ENCODE data around the gene TNFRSF14. TPM values are rescaled to one million over a fixed set of nuclear protein-coding genes. Genes with fewer than 3 reads are reported as not detected.

Gene TNFRSF14
- total and polyA plus RNA-seq, 9 of the 15 experiments (the other 6 are each of a cell fraction or from before 2014, with no cell fraction given) = 0.11 to 2.3 (median 0.68) TPM; not detected in 2

- TF ChIP-seq, protein P1, sequence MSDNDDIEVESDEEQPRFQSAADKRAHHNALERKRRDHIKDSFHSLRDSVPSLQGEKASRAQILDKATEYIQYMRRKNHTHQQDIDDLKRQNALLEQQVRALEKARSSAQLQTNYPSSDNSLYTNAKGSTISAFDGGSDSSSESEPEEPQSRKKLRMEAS (CRISPR knock-in tag; IDR thresholded peaks at IDR 0.05) = no peak
- TF ChIP-seq MYC (IDR thresholded peaks at IDR 0.05; ENCODE audit: low read depth, low read length) (0 out of 2 replicates have a peak, but pooled peaks have one; percentile 27), MYC (CRISPR knock-in tag; IDR thresholded peaks at IDR 0.05; ENCODE audit: borderline replicate concordance, low read depth) (peak; percentile 16; the same call in 1 of the 2 replicates), ETS1 (conservative IDR thresholded peaks at IDR 0.05; ENCODE audit: control insufficient read depth, low read depth, low read length) (peak; percentile 100), KAT2B (IDR thresholded peaks at IDR 0.05; ENCODE audit: low read depth, low read length) (no peak), IFI16 (CRISPR knock-in tag; IDR thresholded peaks at IDR 0.05) (no peak), HNRNPUL1 (IDR thresholded peaks at IDR 0.05; ENCODE audit: low read length) (no peak), ETS2 (tag; IDR thresholded peaks at IDR 0.05; ENCODE audit: borderline replicate concordance, poor library complexity, severe bottlenecking) (peak; percentile 72), PHTF2 (CRISPR knock-in tag; IDR thresholded peaks at IDR 0.05) (no peak), DNMT1 (IDR thresholded peaks at IDR 0.05) (no peak), GATAD2B (IDR thresholded peaks at IDR 0.05; ENCODE audit: borderline replicate concordance) (0 out of 2 replicates have a peak, but pooled peaks have one; percentile 54), ZKSCAN8 (CRISPR knock-in tag; IDR thresholded peaks at IDR 0.05) (peak; percentile 57; the same call in 1 of the 2 replicates), MXI1 (IDR thresholded peaks at IDR 0.05; ENCODE audit: low read depth, low read length) (no peak), ESRRA (IDR thresholded peaks at IDR 0.05; ENCODE audit: borderline replicate concordance, low read depth) (peak; percentile 67; the same call in 1 of the 2 replicates), POU5F1 (IDR thresholded peaks at IDR 0.05; ENCODE audit: borderline replicate concordance, low read depth, low read length, partially characterized antibody) (peak; percentile 84), E2F4 (CRISPR knock-in tag; IDR thresholded peaks at IDR 0.05; ENCODE audit: low read depth) (peak; percentile 11; the same call in 1 of the 2 replicates), NR2C1 (IDR thresholded peaks at IDR 0.05) (no peak), NR2C1 (tag; IDR thresholded peaks at IDR 0.05) (peak; percentile 83), SLC30A9 (CRISPR knock-in tag; IDR thresholded peaks at IDR 0.05) (no peak), SUPT5H (IDR thresholded peaks at IDR 0.05) (peak; percentile 82), PCBP2 (IDR thresholded peaks at IDR 0.05; ENCODE audit: low read depth, low read length, poor library complexity, severe bottlenecking) (no peak), ZNF121 (CRISPR knock-in tag; conservative IDR thresholded peaks at IDR 0.05) (no peak), ZNF717 (CRISPR knock-in tag; IDR thresholded peaks at IDR 0.05) (no peak)
- TF ChIP-seq, protein P2, sequence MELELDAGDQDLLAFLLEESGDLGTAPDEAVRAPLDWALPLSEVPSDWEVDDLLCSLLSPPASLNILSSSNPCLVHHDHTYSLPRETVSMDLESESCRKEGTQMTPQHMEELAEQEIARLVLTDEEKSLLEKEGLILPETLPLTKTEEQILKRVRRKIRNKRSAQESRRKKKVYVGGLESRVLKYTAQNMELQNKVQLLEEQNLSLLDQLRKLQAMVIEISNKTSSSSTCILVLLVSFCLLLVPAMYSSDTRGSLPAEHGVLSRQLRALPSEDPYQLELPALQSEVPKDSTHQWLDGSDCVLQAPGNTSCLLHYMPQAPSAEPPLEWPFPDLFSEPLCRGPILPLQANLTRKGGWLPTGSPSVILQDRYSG (tag; conservative IDR thresholded peaks at IDR 0.05; ENCODE audit: low read depth) = peak; percentile 84
Observed at GRCh38 chr1:2525920-2526823, 30.0 kb upstream of the TNFRSF14 start, which contains the start of gene PANK4 (continued).
